ENCODE results near the gene MGLL. TPM values are rescaled to one million over a fixed set of nuclear protein-coding genes. Genes with fewer than 3 reads are reported as not detected.
"Not testable (repeated sequence)": the region's sequence is repeated elsewhere in the genome, so short reads cannot be mapped to it uniquely, and the experiment has no call there.

The MGLL gene
- total and polyA plus RNA-seq, 12 donors = 1.9 to 48.1 (median 33.3) TPM

DNA sequence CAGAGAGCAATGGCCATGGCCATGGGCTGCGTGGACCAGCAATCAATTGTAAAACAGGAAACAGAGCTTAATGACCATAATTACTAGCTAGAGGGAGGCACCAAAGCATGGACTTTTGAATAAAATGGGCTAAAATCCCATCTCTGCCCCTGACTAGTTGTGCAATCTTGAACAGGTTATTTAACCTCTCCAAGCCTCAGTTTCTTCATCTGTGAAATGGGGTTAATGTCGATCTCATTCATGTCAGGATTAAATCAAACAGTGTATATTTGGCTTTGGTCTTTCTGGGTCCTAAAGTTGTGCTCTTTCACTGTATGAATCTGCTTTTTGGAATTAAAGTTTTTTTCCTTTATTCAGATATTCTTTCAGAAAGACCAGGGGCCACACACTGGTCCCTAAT, 113.5 kb downstream of the MGLL start:
- Histone ChIP-seq H3K27ac (peak overlapping the region in 2 of 5 donors; percentile 56 to 58), H3K36me3 (replicated peaks in 1 of 2) (no peaks in the 10 kb centered on the region), H3K9me3 (replicated peaks in 1 of 3) (no peaks in the 10 kb centered on the region), H3K4me1 (replicated peaks in 1 of 2) (peaks cover 12 to 38% of the 10 kb centered on the region in 2 donors), H3K27me3 (no peaks in the 10 kb centered on the region), H3K4me3 (no peak overlapping the region)
- 62 to 98% (median 91%) methylated on average over 2 of the region's 2 CpGs for WGBS, 4 donors
- DNase-seq = no peak
- TF ChIP-seq CTCF (IDR thresholded peaks at IDR 0.05) (no peak), POLR2A (IDR thresholded peaks at IDR 0.05) (no peak)
- intact Hi-C loops (cut with DNase I) = no loop called here

GRCh38 chr3:127707851-127708411, 114.4 kb downstream of the MGLL start:
- Histone ChIP-seq H3K4me3 (no peak overlapping the region), H3K27ac (peak overlapping the region in 2 of 5 donors; percentile 38 to 56), H3K4me1 (replicated peaks in 1 of 2) (peaks cover 16 to 43% of the 10 kb centered on the region in 2 donors), H3K27me3 (no peaks in the 10 kb centered on the region), H3K36me3 (replicated peaks in 1 of 2) (no peaks in the 10 kb centered on the region), H3K9me3 (replicated peaks in 1 of 3) (no peaks in the 10 kb centered on the region)
- intact Hi-C loops (cut with DNase I) = no loop called here
- peak in 3 of 7 donors; percentile 13 to 49 (median 23) for DNase-seq
- no peak for TF ChIP-seq POLR2A (IDR thresholded peaks at IDR 0.05)
- no peak for TF ChIP-seq CTCF (IDR thresholded peaks at IDR 0.05)
- WGBS, 4 donors = 56 to 67% (median 64%) methylated on average over 13 of the region's 13 CpGs

GRCh38 chr3:127706785-127707351, 115.4 kb downstream of the MGLL start:
- Histone ChIP-seq H3K36me3 (replicated peaks in 1 of 2) (no peaks in the 10 kb centered on the region), H3K27me3 (no peaks in the 10 kb centered on the region), H3K9me3 (replicated peaks in 1 of 3) (no peaks in the 10 kb centered on the region), H3K4me1 (replicated peaks in 1 of 2) (peaks cover 24 to 54% of the 10 kb centered on the region in 2 donors), H3K27ac (no peak overlapping the region), H3K4me3 (no peak overlapping the region)
- DNase-seq = peak in 4 of 7 donors; percentile 4 to 46 (median 14)
- TF ChIP-seq POLR2A (IDR thresholded peaks at IDR 0.05) = no peak
- TF ChIP-seq CTCF (IDR thresholded peaks at IDR 0.05) = no peak
- intact Hi-C loops (cut with DNase I) = no loop called here
- 89 to 93% (median 90%) methylated on average over 15 to 16 of the region's 16 CpGs for WGBS, 4 donors

- intact Hi-C loops (cut with DNase I) = no loop called here
- no peak overlapping the region for H3K4me3 ChIP-seq
- no peaks in the 10 kb centered on the region for H3K36me3 ChIP-seq (replicated peaks in 1 of 2)
- H3K27me3 ChIP-seq = no peaks in the 10 kb centered on the region
- no peak for TF ChIP-seq CTCF (IDR thresholded peaks at IDR 0.05)
- TF ChIP-seq POLR2A (IDR thresholded peaks at IDR 0.05) = no peak
- peak in 3 of 7 donors; percentile 5 to 29 (median 10) for DNase-seq
- H3K9me3 ChIP-seq (replicated peaks in 1 of 3) = no peaks in the 10 kb centered on the region
- H3K4me1 ChIP-seq (replicated peaks in 1 of 2) = peaks cover 27 to 60% of the 10 kb centered on the region in 2 donors
- H3K27ac ChIP-seq = no peak overlapping the region
- WGBS, 4 donors = 79 to 93% (median 88%) methylated on average over 4 to 7 of the region's 7 CpGs
Observed at GRCh38 chr3:127706312-127706711, 116.0 kb downstream of the MGLL start.

GRCh38 chr3:127704840-127705239, 117.5 kb downstream of the MGLL start:
- peak in 2 of 7 donors; percentile 3 to 15 for DNase-seq
- H3K27me3 ChIP-seq; intact Hi-C loops (cut with DNase I); H3K36me3 ChIP-seq (replicated peaks in 1 of 2); H3K27ac ChIP-seq; H3K4me3 ChIP-seq; H3K9me3 ChIP-seq (replicated peaks in 1 of 3): not testable (repeated sequence)
- 86 to 93% (median 91%) methylated on average over 4 of the region's 4 CpGs for WGBS, 4 donors
- peaks cover 26 to 54% of the 10 kb centered on the region in 2 donors for H3K4me1 ChIP-seq (replicated peaks in 1 of 2)
